CD4-positive, alpha-beta T cell treated with Interleukin-10 for 1 hour (primary cell): ENCODE data around the gene CCK.
"Not testable (repeated sequence)": the region's sequence is repeated elsewhere in the genome, so short reads cannot be mapped to it uniquely, and the experiment has no call there.

ENCODE experiments used
- DNase-seq: peaks from one replicate; pipeline ENCODE4 v3.0.0-alpha.2; 2020

The CCK gene, protein sequence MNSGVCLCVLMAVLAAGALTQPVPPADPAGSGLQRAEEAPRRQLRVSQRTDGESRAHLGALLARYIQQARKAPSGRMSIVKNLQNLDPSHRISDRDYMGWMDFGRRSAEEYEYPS

GRCh38 chr3:42266085-42266484, at the start of gene CCK:
CCK (minus strand) TSS chr3:42266185; CDS start chr3:42263630, 2,555 bp downstream.
- DNase-seq = no peak

- no peak for DNase-seq
These were observed 48.4 kb upstream of the CCK start for GRCh38 chr3:42314411-42314810.

DNA sequence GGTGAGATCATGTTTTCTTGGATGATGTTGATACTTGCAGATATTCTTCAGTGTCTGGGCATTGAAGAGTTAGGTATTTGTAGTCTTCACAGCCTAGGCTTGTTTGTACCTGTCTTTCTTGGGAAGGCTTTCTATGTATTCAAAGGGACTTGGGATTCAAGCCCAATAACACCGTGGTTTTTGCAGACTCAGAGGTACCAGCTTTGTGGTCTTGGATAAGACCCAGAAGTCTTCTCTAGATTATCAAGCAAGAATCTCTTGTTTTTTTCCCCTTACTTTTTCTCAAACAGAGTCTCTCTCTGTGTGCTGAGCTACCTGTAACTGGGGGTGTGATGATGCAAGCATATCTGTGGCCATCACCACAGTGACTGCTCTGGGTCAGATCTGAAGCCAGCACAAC, 42.7 kb upstream of the CCK start:
- no peak for DNase-seq

GRCh38 chr3:42306499-42306898, 40.5 kb upstream of the CCK start:
- no peak for DNase-seq

DNA sequence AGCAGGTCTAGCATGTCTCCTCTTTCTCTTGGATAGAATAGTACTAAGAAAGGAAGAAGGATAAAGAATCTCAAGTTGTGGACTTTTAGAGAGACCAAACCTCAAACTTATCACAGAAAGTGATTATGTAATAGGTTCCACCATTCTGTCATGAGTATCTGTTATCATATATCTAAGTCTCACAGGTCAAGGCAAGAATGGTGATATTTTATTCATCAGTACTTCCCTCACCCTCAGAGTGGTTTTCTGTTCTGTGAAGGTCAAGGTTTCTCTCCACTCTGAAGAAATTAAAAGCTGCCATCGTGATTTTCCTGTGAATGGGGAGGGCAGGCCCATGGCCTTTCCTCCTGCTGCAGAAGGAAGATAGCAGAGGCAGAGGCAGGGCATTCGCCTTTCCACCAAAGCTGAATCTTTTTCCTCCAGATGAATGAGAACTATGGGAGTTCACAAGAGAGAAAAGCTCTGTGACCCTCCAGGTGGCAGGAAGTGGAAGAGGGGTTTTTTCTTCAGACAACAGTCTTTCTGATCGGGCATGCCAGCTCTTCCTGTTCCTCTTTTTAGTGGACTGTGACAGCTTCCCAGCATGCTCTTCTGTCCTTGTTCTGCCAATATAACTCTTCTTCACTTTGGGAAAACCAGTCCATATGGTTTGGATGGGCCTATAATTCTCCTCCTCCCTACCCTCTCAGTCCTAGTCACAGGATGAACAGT, 37.1 kb upstream of the CCK start:
- no peak for DNase-seq

- DNase-seq = no peak
These were observed 35.6 kb upstream of the CCK start for GRCh38 chr3:42301446-42302175.

GRCh38 chr3:42300778-42301177, 34.8 kb upstream of the CCK start:
- DNase-seq = no peak

GRCh38 chr3:42300013-42300412, 34.0 kb upstream of the CCK start:
- DNase-seq = peak; percentile 9

GRCh38 chr3:42298259-42298658, 32.3 kb upstream of the CCK start:
- no peak for DNase-seq

DNA sequence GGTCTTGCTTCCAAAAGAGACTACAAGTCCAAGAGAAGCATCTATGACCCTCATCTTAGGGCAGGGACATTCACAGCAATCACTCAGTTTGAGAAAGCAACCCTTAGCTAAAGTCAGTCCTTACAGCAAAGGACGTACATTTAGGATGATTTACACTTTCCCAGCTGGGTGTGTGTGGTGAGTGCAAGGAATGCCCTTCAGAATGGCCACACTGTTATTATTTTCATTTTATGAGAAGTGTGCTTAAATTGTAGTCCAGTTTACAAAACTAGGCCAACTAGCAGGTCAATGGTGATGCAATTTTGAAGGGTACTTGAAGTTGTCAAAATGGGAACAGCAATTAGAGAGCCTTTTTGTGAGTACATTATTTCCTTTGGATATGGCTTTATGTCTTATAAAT, 26.0 kb upstream of the CCK start:
- DNase-seq = no peak

DNA sequence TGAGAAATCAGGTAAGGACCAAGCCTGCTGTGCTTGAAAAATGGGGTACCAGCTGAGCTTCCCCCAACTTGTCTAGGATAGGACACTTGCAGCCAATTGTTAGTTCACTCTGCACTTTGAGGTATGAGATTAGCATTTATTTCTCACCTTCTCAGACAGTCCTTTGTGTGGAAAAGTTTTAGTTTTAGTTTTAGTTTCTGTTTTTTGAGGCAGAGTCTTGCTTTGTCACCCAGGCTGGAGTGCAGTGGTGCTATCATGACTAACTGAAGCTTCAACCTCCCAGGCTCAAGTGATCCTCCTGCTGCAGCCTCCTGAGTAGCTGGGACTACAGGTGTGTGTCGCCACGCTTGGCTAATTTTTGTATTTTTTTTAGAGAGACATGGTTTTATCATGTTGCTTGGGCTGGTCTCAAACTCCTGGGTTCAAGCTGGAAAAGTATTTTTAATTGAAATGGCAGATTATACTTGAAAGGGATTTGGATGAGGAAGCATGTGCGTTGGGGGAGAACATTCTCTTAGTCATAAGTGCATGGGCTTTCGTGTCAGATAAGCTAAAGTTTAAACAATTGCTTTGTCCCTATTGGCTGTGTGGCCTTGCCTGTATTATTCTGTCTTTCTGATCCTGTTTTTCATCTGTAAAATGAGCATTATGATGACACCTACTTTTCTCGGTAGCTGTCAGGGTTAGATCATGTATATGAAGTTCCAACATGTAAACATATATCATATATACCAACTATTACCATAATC, 25.2 kb upstream of the CCK start:
- no peak for DNase-seq

DNA sequence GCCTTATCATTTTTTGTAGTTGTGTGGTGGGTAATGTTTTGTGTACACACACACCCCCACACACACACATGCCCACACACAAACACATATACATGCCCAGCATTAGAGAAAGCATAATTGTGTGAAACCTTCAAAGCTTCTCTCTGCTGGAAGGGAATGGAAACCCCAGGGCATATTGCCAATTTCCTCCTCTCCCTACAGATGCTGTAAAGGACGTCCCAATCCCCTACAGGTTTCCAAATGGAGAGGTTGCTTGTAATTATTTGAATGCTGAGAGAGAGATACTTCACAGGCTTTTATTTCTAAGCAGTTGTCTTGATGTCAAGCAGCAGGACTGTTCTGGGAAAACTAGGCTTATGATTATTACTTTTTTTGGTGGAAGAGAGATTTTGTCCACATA, 23.0 kb upstream of the CCK start:
- DNase-seq = no peak

- no peak for DNase-seq
These were observed 22.4 kb upstream of the CCK start for GRCh38 chr3:42288385-42288784.

DNA sequence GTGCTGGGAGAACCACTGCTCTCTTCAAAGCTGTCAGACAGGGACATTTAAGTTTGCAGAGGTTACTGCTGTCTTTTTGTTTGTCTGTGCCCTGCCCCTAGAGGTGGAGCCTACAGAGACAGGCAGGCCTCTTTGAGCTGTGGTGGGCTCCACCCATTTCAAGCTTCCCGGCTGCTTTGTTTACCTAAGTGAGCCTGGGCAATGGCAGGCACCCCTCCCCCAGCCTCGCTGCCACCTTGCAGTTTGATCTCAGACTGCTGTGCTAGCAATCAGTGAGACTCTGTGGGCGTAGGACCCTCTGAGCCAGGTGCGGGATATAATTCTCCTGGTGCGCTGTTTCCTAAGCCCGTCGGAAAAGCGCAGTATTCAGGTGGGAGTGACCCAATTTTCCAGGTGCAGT, 21.4 kb upstream of the CCK start:
- DNase-seq = not testable (repeated sequence)

DNA sequence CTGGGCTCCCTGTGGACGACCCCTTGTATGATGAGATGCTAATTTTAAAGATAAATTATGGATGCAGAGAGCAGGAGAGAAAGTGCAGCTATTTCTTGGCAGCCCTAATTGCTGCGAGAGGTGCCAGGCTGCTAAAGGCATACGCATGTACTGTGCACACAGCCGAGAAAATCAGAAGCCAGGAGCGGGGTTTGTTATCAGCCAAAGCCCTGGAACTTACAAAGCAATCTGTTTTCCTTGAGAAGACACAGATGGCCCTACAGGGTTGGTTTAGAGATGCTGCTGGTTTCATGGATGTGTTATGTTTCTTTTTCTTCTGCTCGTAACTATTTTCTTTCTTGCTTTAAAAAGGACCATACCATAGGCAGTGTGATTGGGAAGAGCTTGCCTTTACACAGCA, 11.7 kb upstream of the CCK start:
- no peak for DNase-seq

GRCh38 chr3:42276141-42277132, 10.5 kb upstream of the CCK start:
- DNase-seq = no peak

DNA sequence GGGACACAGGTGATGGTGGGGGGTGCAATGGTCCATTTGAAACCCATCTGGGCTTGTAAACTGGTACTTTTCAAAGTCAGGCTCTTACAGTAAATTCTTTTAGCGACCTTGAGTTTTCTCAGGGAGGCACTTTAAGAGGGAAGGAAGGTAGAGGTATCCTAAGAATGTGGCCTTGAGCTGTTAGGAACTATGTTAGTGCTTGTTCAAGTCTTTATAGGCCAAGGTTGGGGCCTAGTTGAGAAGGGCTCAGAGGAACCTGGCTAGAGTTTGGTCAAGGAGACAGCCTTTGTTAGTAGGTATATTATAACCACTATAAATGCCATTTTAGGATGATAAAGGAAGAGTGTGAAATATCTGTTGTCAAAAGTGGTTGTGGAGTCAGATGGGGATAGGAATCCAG, 9.2 kb upstream of the CCK start:
- no peak for DNase-seq

DNA sequence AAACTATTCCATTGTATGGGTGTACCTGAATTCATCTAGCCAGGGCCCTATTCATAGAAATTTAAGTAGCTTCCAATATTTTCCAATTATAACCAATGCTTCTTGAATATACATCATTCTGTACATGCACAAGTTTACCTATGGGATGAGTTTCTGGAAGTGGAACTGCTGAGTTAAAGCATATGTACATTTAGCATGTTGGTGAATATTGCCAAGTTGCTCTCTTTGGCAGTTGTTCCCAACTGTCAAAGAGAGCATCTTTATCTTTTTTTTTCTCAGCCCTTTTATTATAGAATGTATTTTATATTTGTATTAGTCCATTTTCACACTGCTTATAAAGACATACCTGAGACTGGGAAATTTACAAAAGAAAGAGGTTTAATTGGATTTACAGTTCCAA, 8.3 kb upstream of the CCK start:
- no peak for DNase-seq

- no peak for DNase-seq
These were observed 7.4 kb upstream of the CCK start for GRCh38 chr3:42273361-42273760.

DNA sequence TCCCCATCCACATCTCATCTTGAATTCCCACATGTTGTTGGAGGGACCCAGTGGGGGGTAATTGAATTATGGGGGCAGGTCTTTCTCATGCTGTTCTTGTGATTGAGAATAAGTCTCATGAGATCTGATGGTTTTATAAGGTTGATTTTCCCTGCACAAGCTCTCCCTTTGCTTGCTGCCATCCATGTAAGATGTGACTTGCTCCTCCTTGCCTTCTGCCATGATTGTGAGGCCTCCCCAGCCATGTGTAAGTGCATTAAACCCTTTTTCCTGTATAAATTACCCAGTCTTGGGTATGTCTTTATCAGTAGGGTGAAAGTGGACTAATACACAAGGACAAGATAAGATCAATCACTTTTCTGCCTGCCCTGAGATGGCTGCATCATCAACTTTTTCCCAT, 5.8 kb upstream of the CCK start:
- no peak for DNase-seq

- no peak for DNase-seq
These were observed 4.6 kb upstream of the CCK start for GRCh38 chr3:42270561-42270960.

DNA sequence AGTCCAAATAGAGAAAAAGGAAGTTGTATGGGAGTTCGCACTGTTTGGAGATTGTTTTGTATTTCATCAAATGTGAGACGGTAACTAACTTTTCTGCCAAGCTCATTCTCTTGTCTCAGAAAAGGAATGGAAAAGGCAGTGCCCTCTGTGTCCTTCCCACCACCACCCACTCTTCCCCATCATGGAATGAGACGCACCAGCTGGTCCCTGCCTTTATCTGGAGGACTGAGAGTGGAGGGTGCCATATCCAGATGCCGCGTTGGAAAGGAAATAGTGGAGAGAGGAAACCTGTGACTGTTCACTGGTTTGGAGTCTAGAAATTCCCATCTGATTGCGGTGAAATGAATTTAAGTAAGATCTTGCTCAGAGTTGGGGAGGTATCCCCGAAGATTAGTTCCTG, 3.7 kb upstream of the CCK start:
- no peak for DNase-seq

- DNase-seq = no peak
These were observed 1.9 kb upstream of the CCK start for GRCh38 chr3:42267878-42268277.
